Activated CD4-positive, alpha-beta T cell treated with anti-CD3 and anti-CD28 coated beads for 24 hours (primary cell): ENCODE results near the gene KDM4F.
"Not testable (repeated sequence)": the region's sequence is repeated elsewhere in the genome, so short reads cannot be mapped to it uniquely, and the experiment has no call there.

Source experiments
- DNase-seq, 2 donors: peaks; one replicate each; pipeline ENCODE4 v3.0.0-alpha.2; 2020; ENCODE audit warnings: low read depth in 2 of 2

The KDM4F gene

DNA sequence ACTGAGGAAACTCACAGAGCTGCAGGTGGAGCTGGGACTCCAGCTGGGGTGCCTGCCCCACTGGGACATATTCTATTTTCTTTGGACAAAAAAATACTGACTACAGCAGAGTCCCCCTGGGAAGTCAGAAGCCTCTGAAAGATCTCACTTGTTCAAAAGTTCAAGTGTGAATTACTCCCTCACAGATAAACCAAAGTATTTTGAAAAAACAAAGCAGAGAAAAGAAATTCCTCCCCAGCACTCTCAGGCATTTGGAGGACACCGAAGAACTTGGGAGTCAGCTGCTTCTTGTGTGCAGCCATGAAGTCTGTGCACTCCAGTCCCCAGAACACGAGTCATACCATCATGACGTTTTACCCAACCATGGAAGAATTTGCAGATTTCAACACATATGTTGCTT is at the start of gene KDM4F:
KDM4F (plus strand) TSS at position 301 of the 400 bp plus-strand sequence.
- DNase-seq = not testable (repeated sequence)

GRCh38 chr11:95003716-95004115 is 45.5 kb upstream of the KDM4F start:
- DNase-seq = no peak

DNA sequence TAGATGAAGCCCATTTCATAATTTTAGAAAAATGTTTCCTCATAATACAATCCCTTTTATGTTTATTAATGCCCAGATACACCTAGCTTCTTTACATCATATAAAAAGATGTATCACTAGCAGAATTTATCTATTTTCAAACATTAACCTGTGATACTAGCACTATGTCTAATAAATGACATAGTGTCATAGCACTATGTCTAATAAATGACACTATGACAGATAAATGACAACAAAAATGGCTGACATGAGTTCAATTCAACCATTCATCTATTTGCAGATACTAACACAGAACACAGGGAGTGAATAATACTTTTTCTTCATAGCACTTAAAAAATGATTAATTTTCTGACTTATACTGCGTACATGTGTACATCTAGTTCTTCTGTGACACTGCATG is 43.6 kb upstream of the KDM4F start:
- no peak for DNase-seq

- DNase-seq = no peak
Observed at GRCh38 chr11:95011376-95011775, 37.8 kb upstream of the KDM4F start.

DNA sequence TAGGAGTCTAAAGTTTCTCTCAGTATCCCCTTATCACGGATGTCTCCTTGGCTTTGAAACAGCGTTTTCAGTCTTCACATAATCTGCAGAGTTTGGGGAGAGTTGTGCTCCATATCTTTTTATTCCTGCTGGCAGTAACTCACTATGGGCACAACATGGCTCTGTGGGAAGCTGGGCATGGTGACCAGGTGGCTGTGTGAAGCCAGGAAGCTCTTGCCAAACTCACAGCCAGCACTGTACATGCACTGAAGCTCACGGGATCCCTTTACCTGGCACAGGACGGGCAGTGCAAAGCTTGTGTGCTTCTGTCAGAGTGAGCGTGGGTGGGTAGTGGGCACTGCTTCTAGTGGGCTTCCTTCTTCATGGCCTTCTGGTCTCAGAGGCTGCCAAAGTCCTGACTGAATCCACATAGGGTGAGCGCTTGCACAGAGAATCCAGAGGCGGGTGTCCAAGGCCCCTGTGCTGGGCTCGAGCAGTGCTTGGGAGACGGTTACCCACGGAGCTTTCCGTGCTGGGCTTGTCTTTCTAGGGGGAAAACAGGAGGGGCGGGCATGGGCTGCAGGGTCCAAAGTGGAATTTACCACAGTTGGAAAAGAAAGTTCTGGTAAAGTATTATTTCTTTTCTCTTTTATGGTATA is 34.9 kb upstream of the KDM4F start:
- DNase-seq = no peak

- no peak for DNase-seq
Observed at GRCh38 chr11:95016139-95016538, 33.1 kb upstream of the KDM4F start.

GRCh38 chr11:95021468-95021867 is 27.8 kb upstream of the KDM4F start:
- not testable (repeated sequence) for DNase-seq

DNA sequence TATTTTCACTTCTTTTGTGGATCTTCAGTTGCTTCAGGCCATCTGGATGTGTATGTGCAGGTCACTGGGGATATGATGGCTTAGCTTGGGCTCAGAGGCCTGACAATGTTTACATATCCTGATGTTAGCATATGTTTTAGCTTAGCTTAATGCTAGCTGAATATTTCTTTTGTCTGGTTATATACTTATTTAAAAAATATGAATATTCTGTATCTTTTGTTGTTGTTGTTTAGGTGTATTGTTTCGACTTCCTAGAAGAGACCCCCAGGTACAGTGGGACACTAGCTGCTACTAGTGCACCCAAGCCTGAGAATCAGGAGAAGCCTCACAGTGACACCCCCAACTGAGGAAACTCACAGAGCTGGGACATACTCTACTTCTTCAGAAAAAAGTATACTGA is 24.3 kb upstream of the KDM4F start, which contains the start of gene KDM4E:
KDM4E (plus strand) TSS at position 301 of the 400 bp plus-strand sequence. CDS start 300 bp downstream, outside the sequence.
- no peak for DNase-seq

DNA sequence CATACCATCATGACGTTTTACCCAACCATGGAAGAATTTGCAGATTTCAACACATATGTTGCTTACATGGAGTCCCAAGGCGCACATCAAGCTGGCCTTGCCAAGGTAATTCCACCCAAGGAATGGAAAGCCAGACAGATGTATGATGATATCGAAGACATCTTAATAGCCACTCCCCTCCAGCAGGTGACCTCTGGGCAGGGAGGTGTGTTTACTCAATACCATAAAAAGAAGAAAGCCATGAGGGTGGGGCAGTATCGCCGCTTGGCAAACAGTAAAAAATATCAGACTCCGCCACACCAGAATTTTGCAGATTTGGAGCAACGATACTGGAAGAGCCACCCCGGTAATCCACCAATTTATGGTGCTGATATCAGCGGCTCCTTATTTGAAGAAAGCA is 23.6 kb upstream of the KDM4F start:
- DNase-seq = not testable (repeated sequence)

- no peak for DNase-seq
Observed at GRCh38 chr11:95028357-95028756, 20.9 kb upstream of the KDM4F start.

GRCh38 chr11:95033051-95033450 is 16.2 kb upstream of the KDM4F start:
- DNase-seq = no peak

GRCh38 chr11:95035316-95035715 is 13.9 kb upstream of the KDM4F start:
- DNase-seq = no peak

DNA sequence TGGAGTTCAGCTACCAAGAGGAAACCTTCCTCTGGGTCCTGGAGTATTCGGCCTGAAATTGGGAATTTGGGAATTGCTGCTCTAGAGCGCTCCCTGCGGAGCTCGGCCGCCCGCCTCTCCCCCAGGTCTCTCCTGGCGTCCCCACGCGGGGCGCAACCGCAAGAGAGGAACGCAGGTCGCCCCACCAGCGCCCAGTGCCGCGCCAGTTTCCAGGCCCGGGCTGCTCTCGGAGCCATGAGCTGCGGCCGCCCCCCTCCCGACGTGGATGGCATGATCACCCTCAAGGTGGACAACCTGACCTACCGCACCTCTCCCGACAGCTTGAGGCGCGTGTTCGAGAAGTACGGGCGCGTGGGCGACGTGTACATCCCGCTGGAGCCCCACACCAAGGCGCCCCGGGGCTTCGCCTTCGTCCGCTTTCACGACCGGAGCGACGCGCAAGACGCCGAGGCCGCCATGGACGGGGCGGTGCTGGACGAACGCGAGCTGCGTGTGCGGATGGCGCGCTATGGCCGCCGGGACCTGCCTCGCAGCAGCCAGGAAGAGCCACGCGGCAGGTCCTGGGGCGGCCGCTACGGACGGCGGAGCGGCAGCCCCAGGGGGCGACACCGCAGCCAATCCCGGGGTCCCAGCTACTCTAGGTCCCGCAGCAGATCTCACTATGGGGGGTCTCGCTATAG is 11.7 kb upstream of the KDM4F start:
- DNase-seq = not testable (repeated sequence)

DNA sequence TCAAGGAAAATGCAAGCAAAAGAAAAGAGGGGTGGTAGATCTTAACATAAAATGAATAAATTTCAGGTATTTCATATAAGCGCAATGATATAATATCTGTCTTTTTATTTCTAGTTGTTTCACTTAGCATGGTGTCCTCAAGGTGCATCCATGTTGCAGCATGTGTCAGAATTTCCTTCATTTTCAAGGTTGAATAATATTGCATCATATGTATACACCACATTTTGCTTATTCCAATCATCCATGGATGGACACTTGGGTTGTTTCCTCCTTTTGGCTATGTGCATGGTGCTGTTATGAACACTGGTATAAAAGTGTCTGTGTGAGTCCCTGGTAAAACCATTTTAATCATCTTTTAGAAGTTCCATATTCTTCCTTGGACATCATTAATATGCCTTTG is 7.0 kb upstream of the KDM4F start:
- DNase-seq = no peak

DNA sequence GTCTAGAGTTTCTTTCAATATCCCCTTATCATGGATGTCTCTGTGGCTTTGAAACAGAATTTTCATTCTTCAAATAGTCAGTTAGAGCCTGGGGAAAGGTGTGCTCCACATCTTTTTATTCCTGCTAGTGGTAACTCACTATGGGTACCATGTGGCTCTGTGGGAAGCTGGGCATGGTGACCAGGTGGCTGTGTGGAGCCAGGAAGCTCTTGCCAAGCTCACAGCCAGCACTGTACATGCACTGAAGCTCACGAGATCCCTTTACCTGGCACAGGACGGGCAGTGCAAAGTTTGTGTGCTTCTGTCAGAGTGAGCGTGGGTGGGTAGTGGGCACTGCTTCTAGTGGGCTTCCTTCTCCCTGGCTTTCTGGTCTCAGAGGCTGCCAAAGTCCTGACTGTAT is 6.3 kb upstream of the KDM4F start:
- no peak for DNase-seq

- DNase-seq = no peak
Observed at GRCh38 chr11:95044010-95044409, 5.2 kb upstream of the KDM4F start.

DNA sequence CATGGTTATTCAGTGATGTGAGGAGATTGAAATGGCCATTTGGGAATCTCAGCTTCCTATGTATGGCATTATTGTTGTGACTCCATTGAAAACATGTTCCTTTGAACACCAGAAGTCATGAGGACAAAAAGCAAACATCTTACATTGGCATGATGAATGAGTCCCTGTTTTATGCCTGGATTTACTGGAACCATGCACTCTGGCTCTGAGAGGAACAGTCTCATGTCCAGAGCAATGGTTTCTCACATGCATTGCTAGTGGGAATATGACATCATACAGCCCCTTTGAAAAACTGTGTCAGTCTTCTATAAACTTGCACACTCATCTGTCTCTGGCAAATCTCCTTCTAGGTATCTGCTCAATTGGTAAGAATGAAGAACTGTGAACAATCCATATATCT is 3.4 kb upstream of the KDM4F start:
- DNase-seq = no peak

- DNase-seq = no peak
Observed at GRCh38 chr11:95050595-95051202, 1.5 kb downstream of the KDM4F start.

DNA sequence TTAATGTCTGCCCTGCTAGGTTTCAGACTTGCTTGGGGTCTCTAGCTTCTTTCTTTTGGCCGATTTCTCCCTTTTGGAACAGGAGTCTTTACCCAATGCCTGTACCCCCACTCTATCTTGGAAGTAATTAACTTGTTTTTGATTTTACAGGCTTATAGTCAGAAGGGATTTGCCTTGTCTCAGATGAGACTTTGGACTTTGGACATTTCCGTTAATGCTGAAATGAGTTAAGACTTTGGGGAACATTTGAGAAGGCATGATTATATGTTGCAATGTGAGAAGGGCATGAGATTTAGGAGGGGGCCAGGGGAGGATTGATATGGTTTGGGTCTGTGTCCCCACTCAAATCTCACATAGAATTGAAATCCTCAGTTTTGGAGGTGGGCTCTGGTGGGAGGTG is 5.1 kb downstream of the KDM4F start:
- no peak for DNase-seq

GRCh38 chr11:95055283-95055897 is 6.2 kb downstream of the KDM4F start:
- no peak for DNase-seq

- DNase-seq = no peak
Observed at GRCh38 chr11:95057959-95058358, 8.7 kb downstream of the KDM4F start.

DNA sequence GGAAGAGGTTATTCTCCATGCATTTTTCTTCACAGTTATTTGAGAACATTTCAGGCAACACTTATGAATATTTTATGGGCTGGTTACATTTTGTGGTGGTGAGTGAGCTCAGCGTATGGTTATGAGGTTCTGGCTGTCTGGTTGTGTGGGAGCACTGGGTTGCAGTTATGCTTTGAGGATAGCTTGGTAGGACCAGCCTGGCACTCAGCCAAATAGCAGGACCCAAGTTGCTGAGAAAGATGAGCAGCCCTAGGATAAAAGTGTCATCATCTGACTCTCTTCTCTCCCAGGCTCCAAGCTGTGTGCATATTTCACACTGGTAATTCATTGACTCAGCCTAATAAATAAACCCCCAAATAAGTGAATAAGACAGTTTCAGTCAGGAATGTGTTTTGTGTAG is 9.4 kb downstream of the KDM4F start:
- DNase-seq = no peak

DNA sequence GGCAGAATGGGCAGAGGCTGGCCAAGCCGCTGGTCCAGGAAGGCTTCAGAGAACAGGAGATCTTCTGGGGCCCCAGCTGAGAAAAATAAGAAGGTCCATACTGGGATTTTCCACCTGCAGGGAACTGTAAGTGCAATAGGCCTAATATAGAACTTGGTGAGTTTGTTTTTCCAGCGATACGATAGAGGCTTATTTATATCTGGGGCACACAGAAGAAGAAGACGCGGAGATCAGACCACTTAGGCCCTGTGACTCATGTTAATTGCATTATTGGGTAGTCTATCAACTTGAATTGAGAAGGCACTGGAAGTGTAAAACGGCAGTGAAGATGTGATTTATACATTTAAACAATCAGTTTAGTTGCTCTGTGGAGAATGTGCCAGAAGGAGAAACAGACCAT is 9.8 kb downstream of the KDM4F start:
- no peak for DNase-seq
